HG03469 (cell line): ENCODE results near the gene SEPTIN14.
A peak's percentile ranks its signal among the peaks of the same experiment; 100 is the strongest.
"Not testable (repeated sequence)": the region's sequence is repeated elsewhere in the genome, so short reads cannot be mapped to it uniquely, and the experiment has no call there.

Experiments
- ATAC-seq: cut with Tn5 transposase; IDR thresholded peaks from one replicate; pipeline ENCODE4 v1.9.1; 2021; ENCODE audit warnings: mild to moderate bottlenecking, moderate library complexity, moderate number of reproducible peaks; ENCODE audit not compliant: unreplicated experiment

Gene SEPTIN14

GRCh38 chr7:55862652-55863051 is at the start of gene SEPTIN14:
TSS of gene SEPTIN14 (minus strand) at chr7:55862752. CDS start at chr7:55861996, 756 bp downstream.
- ATAC-seq, result not testable (repeated sequence)

- ATAC-seq, result peak; percentile 97
These were observed 41.6 kb upstream of the SEPTIN14 start for GRCh38 chr7:55903985-55904759.

DNA sequence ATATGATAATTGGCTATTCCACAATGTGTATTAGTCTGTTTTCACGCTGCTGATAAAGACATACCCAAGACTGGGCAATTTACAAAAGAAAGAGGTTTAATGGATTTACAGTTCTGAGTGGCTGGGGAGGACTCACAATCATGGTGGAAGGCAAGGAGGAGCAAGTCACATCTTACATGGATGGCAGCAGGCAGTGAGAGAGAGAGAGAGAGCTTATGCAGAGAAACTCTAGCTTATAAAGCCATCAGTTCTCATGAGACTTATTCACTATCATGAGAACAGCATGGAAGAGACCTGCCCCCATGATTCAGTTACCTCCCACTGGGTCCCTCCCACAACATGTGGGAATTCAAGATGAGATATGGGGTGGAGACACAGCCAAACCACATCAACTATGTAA is 38.5 kb upstream of the SEPTIN14 start:
- ATAC-seq, result not testable (repeated sequence)

DNA sequence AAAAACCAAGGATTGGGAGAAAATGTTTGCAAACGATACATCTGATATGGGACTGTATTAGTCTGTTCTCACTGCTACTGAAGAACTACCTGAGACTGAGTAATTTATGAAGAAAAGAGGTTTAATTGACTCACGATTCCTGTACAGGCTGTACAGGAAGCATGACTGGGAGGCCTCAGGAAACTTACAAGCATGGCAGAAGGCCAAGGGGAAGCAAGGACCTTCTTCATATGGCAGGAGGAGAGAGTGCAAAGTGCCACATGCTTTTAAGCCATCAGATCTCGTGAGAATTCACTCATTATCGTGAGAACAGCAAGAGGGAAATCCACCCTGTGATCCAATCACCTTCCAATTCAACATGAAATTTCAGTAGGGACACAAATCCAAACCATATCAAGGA is 35.7 kb upstream of the SEPTIN14 start:
- ATAC-seq, result no peak

DNA sequence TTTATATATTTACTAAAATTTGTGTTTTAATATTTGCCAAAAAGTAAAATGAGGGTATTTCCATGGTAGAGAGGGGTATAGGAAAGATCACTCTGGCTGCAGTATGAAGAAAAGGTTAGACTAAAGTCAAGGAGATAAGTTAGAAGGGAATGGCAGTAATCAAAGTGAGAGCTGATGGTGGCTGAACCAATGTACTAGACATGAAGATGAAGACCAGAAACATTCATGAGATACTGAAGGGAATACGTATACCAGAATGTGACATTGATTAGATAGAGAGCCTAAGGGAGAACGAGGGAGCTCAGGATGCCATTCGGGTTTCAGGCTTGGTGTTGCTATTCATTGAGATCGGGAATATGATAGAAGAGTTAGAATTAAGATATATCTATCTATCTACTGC is 32.5 kb upstream of the SEPTIN14 start:
- no peak for ATAC-seq

DNA sequence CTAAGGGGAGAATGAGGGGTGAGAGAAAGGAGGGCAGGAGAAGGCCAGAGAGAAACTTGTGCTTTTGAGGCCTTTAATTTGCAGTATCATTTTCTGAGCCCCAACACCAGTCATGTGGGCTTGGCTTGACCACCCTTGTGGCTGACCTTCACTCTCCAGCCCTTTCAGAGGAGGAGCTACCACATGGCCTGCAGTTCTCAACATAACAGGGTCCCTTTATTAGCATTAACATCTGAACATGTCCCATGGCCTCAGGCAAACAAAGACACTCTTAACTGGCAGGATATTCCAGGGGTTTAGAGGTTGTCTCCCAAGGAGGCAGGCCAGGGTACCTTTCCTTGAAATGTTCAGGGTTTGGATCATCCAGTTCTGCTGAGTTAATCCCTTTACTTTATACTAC is 31.4 kb upstream of the SEPTIN14 start:
- no peak for ATAC-seq

- not testable (repeated sequence) for ATAC-seq
These were observed 25.8 kb upstream of the SEPTIN14 start for GRCh38 chr7:55888378-55888777.

DNA sequence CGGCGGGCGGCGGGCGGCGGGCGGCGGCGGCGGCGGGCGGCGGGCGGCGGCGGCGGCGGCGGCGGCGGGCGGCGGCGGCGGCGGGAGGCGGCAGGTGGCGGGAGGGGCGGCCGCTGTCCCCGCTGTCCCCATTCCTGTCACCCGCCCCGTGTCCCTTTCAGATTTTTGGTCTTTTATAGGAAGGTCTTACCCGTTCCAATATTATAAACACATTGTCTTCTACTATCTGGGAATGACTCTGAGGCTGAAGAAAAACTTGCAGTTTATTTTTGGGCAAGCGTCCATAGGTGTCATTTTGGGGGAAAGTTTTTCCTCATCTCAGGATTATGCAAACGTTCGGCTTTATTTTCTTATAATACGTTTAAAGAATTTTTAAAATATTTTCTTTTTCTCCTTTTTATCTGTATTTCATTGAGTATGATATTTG is 25.3 kb upstream of the SEPTIN14 start:
- no peak for ATAC-seq

DNA sequence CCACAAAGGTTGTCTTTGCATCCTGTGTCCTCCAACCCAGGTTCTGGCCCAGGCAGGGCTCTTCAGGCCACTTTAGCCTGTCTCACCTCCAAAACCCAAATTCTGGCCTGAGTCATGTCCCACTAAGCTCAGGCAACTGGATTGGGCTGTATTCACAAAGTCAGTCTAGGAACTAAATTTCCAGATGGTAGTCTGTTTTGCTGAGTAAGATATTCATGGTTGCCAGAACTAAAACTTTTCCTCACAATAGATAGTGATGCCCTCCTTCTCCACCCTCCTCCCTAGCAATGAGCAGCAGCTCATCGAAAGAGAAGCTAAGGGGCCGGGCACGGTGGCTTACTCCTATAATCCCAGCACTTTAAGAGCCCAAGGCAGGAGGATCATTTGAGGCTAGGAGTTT is 21.8 kb upstream of the SEPTIN14 start:
- ATAC-seq, result no peak

DNA sequence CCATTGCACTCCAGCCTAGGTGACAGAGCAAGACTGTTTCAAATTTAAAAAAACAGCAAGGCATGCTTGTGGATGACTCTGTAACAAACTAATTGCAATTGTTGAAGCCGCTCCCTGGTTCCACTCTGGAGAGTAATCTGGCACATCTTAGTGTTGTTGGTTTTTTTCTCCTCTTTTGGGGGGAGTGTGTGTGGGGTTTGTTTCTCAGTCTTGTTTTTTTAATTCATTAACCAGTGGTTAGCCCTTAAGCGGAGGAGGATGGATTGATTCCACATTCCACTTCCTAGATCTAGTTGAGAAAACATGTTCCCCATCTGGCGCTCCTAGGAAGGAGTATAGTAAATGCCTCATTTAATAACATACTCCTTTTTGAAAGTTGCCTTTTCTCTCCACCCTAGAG is 16.1 kb upstream of the SEPTIN14 start:
- ATAC-seq, result no peak

DNA sequence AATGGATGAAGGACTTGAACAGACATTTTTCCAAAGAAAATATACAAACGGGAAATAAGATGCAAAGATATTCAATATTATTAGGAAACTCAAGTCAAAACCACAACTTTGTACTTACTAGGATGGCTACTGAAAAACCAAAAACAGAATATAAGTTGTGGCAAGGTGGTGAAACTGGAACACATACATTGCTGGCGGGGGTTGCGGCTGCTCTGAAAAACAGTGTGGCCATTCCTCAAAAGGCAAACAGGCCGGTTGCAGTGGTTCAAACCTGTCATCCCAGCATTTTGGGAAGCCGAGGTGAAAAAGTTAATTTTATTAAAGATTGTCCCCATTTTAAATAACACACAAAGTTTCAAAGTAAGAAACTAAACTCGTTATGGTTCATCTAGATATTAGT is 14.8 kb upstream of the SEPTIN14 start:
- no peak for ATAC-seq

GRCh38 chr7:55873765-55874164 is 11.2 kb upstream of the SEPTIN14 start:
- no peak for ATAC-seq

DNA sequence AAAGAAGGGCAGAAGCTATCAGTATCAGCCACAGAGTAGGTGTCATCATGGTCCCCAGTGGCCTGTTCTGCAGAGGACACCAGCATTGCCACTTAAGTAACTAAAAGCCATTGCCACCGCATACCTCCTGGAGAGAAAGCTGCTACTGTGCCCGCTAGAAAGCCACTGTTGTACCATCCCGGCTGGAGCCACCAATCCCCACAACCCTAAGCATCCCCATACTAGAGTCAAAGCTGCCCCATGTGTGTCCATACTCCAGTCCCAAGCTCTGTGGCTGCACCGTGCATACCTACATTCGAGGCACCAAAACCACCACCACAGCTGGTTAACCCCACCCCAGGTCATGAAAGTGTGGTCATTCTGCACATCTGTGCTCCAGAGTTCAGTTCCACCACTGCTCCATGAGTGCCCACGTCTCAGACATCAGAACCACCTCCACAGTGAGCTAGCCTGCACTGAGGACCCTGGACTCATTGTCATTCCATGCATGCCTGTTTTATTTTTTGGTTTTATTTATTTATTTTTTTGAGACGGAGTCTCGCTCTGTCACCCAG is 9.5 kb upstream of the SEPTIN14 start:
- ATAC-seq, result no peak

DNA sequence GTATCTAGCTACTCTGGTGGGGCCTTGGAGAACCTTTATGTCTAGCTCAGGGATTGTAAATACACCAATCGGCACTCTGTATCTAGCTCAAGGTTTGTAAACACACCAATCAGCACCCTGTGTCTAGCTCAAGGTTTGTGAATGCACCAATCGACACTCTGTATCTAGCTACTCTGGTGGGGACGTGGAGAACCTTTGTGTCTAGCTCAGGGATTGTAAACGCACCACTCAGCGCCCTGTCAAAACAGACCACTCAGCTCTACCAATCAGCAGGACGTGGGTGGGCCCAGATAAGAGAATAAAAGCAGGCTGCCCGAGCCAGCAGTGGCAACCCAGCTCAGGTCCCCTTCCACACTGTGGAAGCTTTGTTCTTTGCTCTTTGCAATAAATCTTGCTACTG is 6.4 kb upstream of the SEPTIN14 start:
- not testable (repeated sequence) for ATAC-seq

GRCh38 chr7:55845164-55845563 is 17.4 kb downstream of the SEPTIN14 start:
- ATAC-seq, result not testable (repeated sequence)

- ATAC-seq, result no peak
These were observed 24.0 kb downstream of the SEPTIN14 start for GRCh38 chr7:55838595-55838994.

DNA sequence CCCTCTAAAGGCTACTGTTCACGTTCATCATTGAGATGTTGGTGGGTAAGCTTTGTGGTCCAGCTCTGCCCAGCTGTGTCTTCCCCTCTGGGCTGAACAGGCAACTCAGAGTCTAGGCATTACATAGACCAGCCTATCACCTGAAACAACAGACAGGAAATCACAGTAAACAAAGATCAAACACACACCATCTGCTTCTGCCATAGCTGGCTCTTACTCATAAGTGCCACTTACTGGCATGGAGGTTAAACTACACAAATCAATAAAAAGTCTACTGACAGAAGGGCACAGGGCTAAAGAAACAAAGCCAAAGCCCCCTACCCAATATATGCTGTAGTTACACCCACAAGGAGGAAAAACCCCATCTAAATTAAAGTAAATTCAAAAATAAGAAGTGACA is 35.0 kb downstream of the SEPTIN14 start:
- ATAC-seq, result no peak

- no peak for ATAC-seq
These were observed 43.9 kb downstream of the SEPTIN14 start for GRCh38 chr7:55818686-55819085.

GRCh38 chr7:55797260-55797659 is 65.3 kb downstream of the SEPTIN14 start:
- not testable (repeated sequence) for ATAC-seq

GRCh38 chr7:55794527-55794926 is 68.0 kb downstream of the SEPTIN14 start:
- ATAC-seq, result no peak

DNA sequence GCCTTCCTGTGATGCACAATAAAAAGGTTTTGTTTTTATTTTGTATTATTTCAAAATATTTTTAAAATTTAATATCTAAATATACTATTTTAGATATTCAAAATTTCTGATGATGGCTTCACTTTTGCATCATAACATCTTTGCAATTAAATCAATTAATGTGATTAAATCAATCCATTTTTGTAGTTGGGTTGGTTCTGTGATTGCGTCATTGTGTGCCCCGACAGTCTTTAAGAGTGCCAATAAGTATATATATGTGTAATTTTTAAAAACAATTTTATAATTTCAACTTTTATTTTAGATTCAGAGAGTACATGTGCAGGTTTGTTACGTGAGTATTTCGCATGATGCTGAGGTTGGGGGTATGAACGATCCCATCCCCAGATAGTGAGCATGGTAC is 70.5 kb downstream of the SEPTIN14 start:
- no peak for ATAC-seq

DNA sequence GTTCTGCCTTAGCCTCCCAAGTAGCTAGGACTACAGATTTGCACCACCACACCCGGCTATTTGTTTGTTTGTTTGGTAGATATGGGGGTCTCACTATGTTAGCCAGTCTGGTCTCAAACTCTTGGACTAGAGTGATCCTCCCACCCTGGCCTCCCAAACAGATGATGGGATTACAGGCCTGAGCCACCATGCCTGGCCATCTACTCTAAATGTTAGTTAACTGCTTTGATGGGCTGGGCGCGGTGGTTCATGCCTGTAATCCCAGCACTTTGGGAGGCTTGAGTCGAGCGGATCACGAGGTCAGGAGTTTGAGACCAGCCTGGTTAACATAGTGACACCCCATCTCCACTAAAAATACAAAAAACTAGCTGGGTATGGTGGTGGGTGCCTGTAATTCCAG is 74.8 kb downstream of the SEPTIN14 start:
- no peak for ATAC-seq

- no peak for ATAC-seq
These were observed 75.7 kb downstream of the SEPTIN14 start for GRCh38 chr7:55786901-55787300.
